Large intestine (tissue), 3 donors: Measurements from ENCODE around the gene BARX2. TPM values are rescaled to one million over a fixed set of nuclear protein-coding genes. Genes with fewer than 3 reads are reported as not detected.

Experiments
- DNase-seq, 2 donors: peaks; one replicate each; pipeline versions ENCODE4 v3.0.0 to v3.0.0-alpha.2; 2013
- H3K27ac ChIP-seq: one replicate; pipeline ENCODE4 v1.5.1; 2013; ENCODE audit warnings: low read length
- H3K27me3 ChIP-seq: 2 replicates; pipeline ENCODE4 v1.6.1; 2013; ENCODE audit warnings: low read length; ENCODE audit not compliant: control insufficient read depth, insufficient read depth
- H3K36me3 ChIP-seq: 2 replicates; pipeline ENCODE4 v1.6.1; 2013; ENCODE audit warnings: low read length; ENCODE audit not compliant: control insufficient read depth, insufficient read depth
- H3K4me1 ChIP-seq: one replicate; pipeline ENCODE4 v1.6.1; 2013; ENCODE audit warnings: low read length; ENCODE audit not compliant: control insufficient read depth, insufficient read depth
- H3K4me3 ChIP-seq: one replicate; pipeline ENCODE4 v1.5.1; 2013; ENCODE audit warnings: low read length
- H3K9me3 ChIP-seq: one replicate; pipeline ENCODE4 v1.6.1; 2013; ENCODE audit warnings: mild to moderate bottlenecking, low read depth, low read length, moderate library complexity; ENCODE audit not compliant: control insufficient read depth
- WGBS: methylation state at CpG from one replicate; pipeline ENCODE4 v1.1.5; 2013; ENCODE audit warnings: low lambda C conversion rate; ENCODE audit not compliant: insufficient coverage; 5-methylcytosine and 5-hydroxymethylcytosine counted together
- polyA plus RNA-seq: library from polyadenylated mRNA; unstranded; fragments of 120-200 nt; gene quantifications from one replicate; pipeline ENCODE4 v1.2.1, GENCODE V29; 2013

BARX2 gene
- polyA plus RNA-seq, 1 donor, result 3.5 TPM

- no peak for DNase-seq
- WGBS, result no CpG with 5 or more reads among the region's 3 CpGs
These were observed 20.8 kb downstream of the BARX2 start for GRCh38 chr11:129396454-129396853.

GRCh38 chr11:129402206-129403171, 26.8 kb downstream of the BARX2 start:
- Histone ChIP-seq H3K4me1 (no peaks in the 10 kb centered on the region), H3K4me3 (no peak overlapping the region), H3K36me3 (no peaks in the 10 kb centered on the region), H3K9me3 (no peaks in the 10 kb centered on the region), H3K27me3 (no peaks in the 10 kb centered on the region), H3K27ac (no peak overlapping the region)
- WGBS, result 100% methylated on average over 1 of the region's 3 CpGs
- DNase-seq, result no peak

More at GRCh38 chr11:129396454-129396853, 20.8 kb downstream of the BARX2 start:
- H3K4me1 ChIP-seq, result peaks cover 11% of the 10 kb centered on the region
- no peaks in the 10 kb centered on the region for H3K27me3 ChIP-seq
- H3K36me3 ChIP-seq, result no peaks in the 10 kb centered on the region
- no peak overlapping the region for H3K27ac ChIP-seq
- no peak overlapping the region for H3K4me3 ChIP-seq
- H3K9me3 ChIP-seq, result no peaks in the 10 kb centered on the region

- Histone ChIP-seq H3K27me3 (no peaks in the 10 kb centered on the region), H3K36me3 (no peaks in the 10 kb centered on the region), H3K4me1 (no peaks in the 10 kb centered on the region), H3K27ac (no peak overlapping the region), H3K4me3 (no peak overlapping the region), H3K9me3 (no peaks in the 10 kb centered on the region)
- DNase-seq, result no peak
- 86% methylated on average over 1 of the region's 4 CpGs for WGBS
These were observed 29.1 kb downstream of the BARX2 start for GRCh38 chr11:129404731-129405130.

GRCh38 chr11:129408865-129409444, 33.3 kb downstream of the BARX2 start:
- H3K4me1 ChIP-seq, result peaks cover 9% of the 10 kb centered on the region
- no peaks in the 10 kb centered on the region for H3K36me3 ChIP-seq
- WGBS, result no CpG with 5 or more reads among the region's 5 CpGs
- no peaks in the 10 kb centered on the region for H3K27me3 ChIP-seq
- no peak overlapping the region for H3K4me3 ChIP-seq
- H3K27ac ChIP-seq, result no peak overlapping the region
- H3K9me3 ChIP-seq, result no peaks in the 10 kb centered on the region
- DNase-seq, result no peak

GRCh38 chr11:129410395-129410960, 34.8 kb downstream of the BARX2 start:
- no CpG with 5 or more reads among the region's 3 CpGs for WGBS
- no peaks in the 10 kb centered on the region for H3K9me3 ChIP-seq
- no peak overlapping the region for H3K4me3 ChIP-seq
- peak in 1 of 2 donors; percentile 36 for DNase-seq
- H3K36me3 ChIP-seq, result no peaks in the 10 kb centered on the region
- no peak overlapping the region for H3K27ac ChIP-seq
- H3K4me1 ChIP-seq, result peaks cover 20% of the 10 kb centered on the region
- H3K27me3 ChIP-seq, result no peaks in the 10 kb centered on the region

GRCh38 chr11:129412494-129412893, 36.8 kb downstream of the BARX2 start:
- DNase-seq, result peak in 1 of 2 donors; percentile 48
- Histone ChIP-seq H3K27ac (no peak overlapping the region), H3K9me3 (no peaks in the 10 kb centered on the region), H3K27me3 (no peaks in the 10 kb centered on the region), H3K4me3 (no peak overlapping the region), H3K36me3 (no peaks in the 10 kb centered on the region), H3K4me1 (peaks cover 38% of the 10 kb centered on the region)
- no CpG with 5 or more reads among the region's 4 CpGs for WGBS

- Histone ChIP-seq H3K27me3 (no peaks in the 10 kb centered on the region), H3K4me3 (no peak overlapping the region), H3K36me3 (no peaks in the 10 kb centered on the region), H3K27ac (peak overlapping the region; percentile 85), H3K4me1 (peaks cover 52% of the 10 kb centered on the region), H3K9me3 (no peaks in the 10 kb centered on the region)
- WGBS, result 75% methylated on average over 1 of the region's 5 CpGs
- DNase-seq, result peak in 1 of 2 donors; percentile 85
These were observed 38.7 kb downstream of the BARX2 start for GRCh38 chr11:129414144-129414872.

- Histone ChIP-seq H3K9me3 (no peaks in the 10 kb centered on the region), H3K4me3 (no peak overlapping the region), H3K4me1 (peaks cover 66% of the 10 kb centered on the region), H3K27ac (peak overlapping the region; percentile 85), H3K27me3 (no peaks in the 10 kb centered on the region), H3K36me3 (no peaks in the 10 kb centered on the region)
- 70% methylated on average over 2 of the region's 7 CpGs for WGBS
- peak in 1 of 2 donors; percentile 36 for DNase-seq
These were observed 40.6 kb downstream of the BARX2 start for GRCh38 chr11:129416080-129416820.

GRCh38 chr11:129417458-129417857, 41.8 kb downstream of the BARX2 start:
- H3K9me3 ChIP-seq, result no peaks in the 10 kb centered on the region
- DNase-seq, result no peak
- peaks cover 66% of the 10 kb centered on the region for H3K4me1 ChIP-seq
- no peaks in the 10 kb centered on the region for H3K36me3 ChIP-seq
- no peak overlapping the region for H3K4me3 ChIP-seq
- 86% methylated on average over 1 of the region's 7 CpGs for WGBS
- H3K27me3 ChIP-seq, result no peaks in the 10 kb centered on the region
- H3K27ac ChIP-seq, result peak overlapping the region; percentile 85
